ENCODE results near the gene SOD3. TPM values are rescaled to one million over a fixed set of nuclear protein-coding genes. Genes with fewer than 3 reads are reported as not detected.

Gene SOD3
- total and polyA plus RNA-seq, 2 of the 4 experiments (the other 2 are of a cell fraction): 0.36 to 5.8 TPM

DNA sequence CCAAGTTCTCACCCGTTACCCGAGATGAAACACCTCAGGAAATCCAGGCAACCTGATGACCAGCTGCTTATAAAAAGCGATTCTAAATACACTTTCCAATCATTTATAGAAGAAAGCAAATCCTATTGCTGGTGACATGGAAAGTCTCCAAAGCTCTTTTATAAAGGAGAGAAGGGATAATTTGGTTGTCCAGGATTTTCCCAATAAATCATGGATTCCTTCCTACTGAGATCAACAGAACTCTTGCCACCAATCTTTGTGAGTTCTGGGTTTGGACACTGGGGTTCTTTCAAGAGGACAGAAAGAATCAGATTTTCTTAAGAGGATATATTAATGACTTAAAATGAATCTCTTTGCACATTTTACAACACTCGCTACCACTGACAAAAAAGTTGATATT, 24.7 kb upstream of the SOD3 start:
- Histone ChIP-seq H3K56ac (ENCODE audit: extremely low read depth, insufficient read depth, low read length) (no peak overlapping the region), H2BK15ac (ENCODE audit: low read depth, low read length) (0 out of 3 replicates have a peak overlapping the region, but pooled peaks have one; percentile 29), H4K91ac (ENCODE audit: insufficient read depth, low read depth, low read length) (peak overlapping the region; percentile 44), H3K4me3 (ENCODE audit: insufficient read depth, low read depth, low read length) (no peak overlapping the region), H4K5ac (ENCODE audit: low read depth, low read length) (no peak overlapping the region), H2BK120ac (ENCODE audit: low read depth, low read length) (peak overlapping the region; percentile 90), H2AK5ac (ENCODE audit: low read depth, low read length) (peak overlapping the region; percentile 51; the same call in 1 of the 2 replicates), H3K9me3 (ENCODE audit: control insufficient read depth, insufficient read depth, low read length) (no peaks in the 10 kb centered on the region), H3K23ac (ENCODE audit: low read depth, low read length) (no peak overlapping the region), H3K9me1 (ENCODE audit: insufficient read depth, low read length) (peaks cover 11% of the 10 kb centered on the region), H3K36me3 (ENCODE audit: control insufficient read depth, insufficient read depth, low read length) (no peaks in the 10 kb centered on the region), H3K79me1 (ENCODE audit: low read depth in 1 of 2, low read length in 2 of 2) (no peaks in the 10 kb centered on the region), H4K20me1 (ENCODE audit: insufficient read depth, low read length) (no peaks in the 10 kb centered on the region), H2BK20ac (ENCODE audit: low read depth, low read length) (peak overlapping the region; percentile 75), H3K27ac (ENCODE audit: insufficient read depth, low read length) (no peak overlapping the region; the same call in 1 of the 2 replicates), H2AK9ac (replicated peaks; ENCODE audit: low read depth, low read length, poor library complexity) (no peak overlapping the region), H3K14ac (replicated peaks; ENCODE audit: low read depth, low read length) (peak overlapping the region; percentile 62), H3K4me1 (ENCODE audit: control insufficient read depth, insufficient read depth, low read length) (peaks cover 10% of the 10 kb centered on the region), H3K18ac (ENCODE audit: low read depth, low read length) (no peak overlapping the region; the same call in 1 of the 2 replicates), H4K8ac (ENCODE audit: low read depth in 2 of 2, low read length in 2 of 2) (peak overlapping the region in 1 of 2 experiments; percentile 77; a peak in 2 of 4 replicates), H3K4ac (ENCODE audit: low read depth, low read length) (peak overlapping the region; percentile 82), H3K4me2 (ENCODE audit: low read depth, low read length) (no peak overlapping the region), H2BK5ac (ENCODE audit: low read depth, low read length, poor library complexity, severe bottlenecking) (peak overlapping the region; percentile 14), H2AFZ (replicated peaks; ENCODE audit: low read length, poor library complexity) (no peak overlapping the region), H3K9ac (ENCODE audit: low read depth, low read length) (no peak overlapping the region), H3K27me3 (ENCODE audit: control insufficient read depth, insufficient read depth, low read length) (no peaks in the 10 kb centered on the region)
- ATAC-seq (ENCODE audit: low read depth) (no peak), DNase-seq (no peak)
- no CpG with 5 or more reads among the region's 4 CpGs for WGBS, 2 experiments (ENCODE audit: extremely low coverage in 2 of 2, insufficient read length in 1 of 2)
- BruUV-seq (replicated peaks): no TSS peak
- dilution Hi-C loops (cut with HindIII; ENCODE audit: low sequenced_read_pairs, unreplicated experiment): no loop called here
- in situ Hi-C loops (cut with MboI; ENCODE audit: low sequenced_read_pairs): no loop called here
- TF ChIP-seq MXI1 (IDR thresholded peaks at IDR 0.05; ENCODE audit: borderline replicate concordance, low read depth, low read length) (no peak), RFX5 (IDR thresholded peaks at IDR 0.05; ENCODE audit: low read depth, low read length) (no peak), MAFK (IDR thresholded peaks at IDR 0.05; ENCODE audit: low read depth, low read length) (no peak)
- TF ChIP-seq, protein P1, sequence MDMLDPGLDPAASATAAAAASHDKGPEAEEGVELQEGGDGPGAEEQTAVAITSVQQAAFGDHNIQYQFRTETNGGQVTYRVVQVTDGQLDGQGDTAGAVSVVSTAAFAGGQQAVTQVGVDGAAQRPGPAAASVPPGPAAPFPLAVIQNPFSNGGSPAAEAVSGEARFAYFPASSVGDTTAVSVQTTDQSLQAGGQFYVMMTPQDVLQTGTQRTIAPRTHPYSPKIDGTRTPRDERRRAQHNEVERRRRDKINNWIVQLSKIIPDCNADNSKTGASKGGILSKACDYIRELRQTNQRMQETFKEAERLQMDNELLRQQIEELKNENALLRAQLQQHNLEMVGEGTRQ (IDR thresholded peaks at IDR 0.05; ENCODE audit: low read depth, low read length): no peak
- ChIA-PET CTCF (no interaction called here), POLR2A (ENCODE audit: unreplicated experiment) (no interaction called here)
- intact Hi-C loops (cut with micrococcal nuclease): no loop called here
